HUES48 (cell line): Measurements from ENCODE around the gene BTBD7.
"Not testable (repeated sequence)": the region's sequence is repeated elsewhere in the genome, so short reads cannot be mapped to it uniquely, and the experiment has no call there.

Experiments
- H3K27ac ChIP-seq: one replicate; pipeline ENCODE4 v1.7.0; 2013; ENCODE audit warnings: low read depth, low read length, inconsistent platforms
- H3K27me3 ChIP-seq: 2 replicates; pipeline ENCODE4 v1.6.1; 2013; ENCODE audit warnings: mild to moderate bottlenecking, low read length; ENCODE audit not compliant: control insufficient read depth, insufficient read depth
- H3K36me3 ChIP-seq: 2 replicates; pipeline ENCODE4 v1.6.1; 2013; ENCODE audit warnings: low read length; ENCODE audit not compliant: control insufficient read depth, insufficient read depth
- H3K4me1 ChIP-seq: 2 replicates; pipeline ENCODE4 v1.6.1; 2013; ENCODE audit warnings: mild to moderate bottlenecking, low read length; ENCODE audit not compliant: control insufficient read depth, insufficient read depth
- H3K4me3 ChIP-seq: 2 replicates; pipeline ENCODE4 v1.5.1; 2013; ENCODE audit warnings: mild to moderate bottlenecking, low read depth, low read length
- H3K9ac ChIP-seq: 2 replicates; pipeline ENCODE4 v1.6.1; 2013; ENCODE audit warnings: mild to moderate bottlenecking, low read depth, low read length, moderate library complexity
- H3K9me3 ChIP-seq: 2 replicates; pipeline ENCODE4 v1.6.1; 2013; ENCODE audit warnings: low read length; ENCODE audit not compliant: control insufficient read depth, insufficient read depth

Gene BTBD7, protein sequence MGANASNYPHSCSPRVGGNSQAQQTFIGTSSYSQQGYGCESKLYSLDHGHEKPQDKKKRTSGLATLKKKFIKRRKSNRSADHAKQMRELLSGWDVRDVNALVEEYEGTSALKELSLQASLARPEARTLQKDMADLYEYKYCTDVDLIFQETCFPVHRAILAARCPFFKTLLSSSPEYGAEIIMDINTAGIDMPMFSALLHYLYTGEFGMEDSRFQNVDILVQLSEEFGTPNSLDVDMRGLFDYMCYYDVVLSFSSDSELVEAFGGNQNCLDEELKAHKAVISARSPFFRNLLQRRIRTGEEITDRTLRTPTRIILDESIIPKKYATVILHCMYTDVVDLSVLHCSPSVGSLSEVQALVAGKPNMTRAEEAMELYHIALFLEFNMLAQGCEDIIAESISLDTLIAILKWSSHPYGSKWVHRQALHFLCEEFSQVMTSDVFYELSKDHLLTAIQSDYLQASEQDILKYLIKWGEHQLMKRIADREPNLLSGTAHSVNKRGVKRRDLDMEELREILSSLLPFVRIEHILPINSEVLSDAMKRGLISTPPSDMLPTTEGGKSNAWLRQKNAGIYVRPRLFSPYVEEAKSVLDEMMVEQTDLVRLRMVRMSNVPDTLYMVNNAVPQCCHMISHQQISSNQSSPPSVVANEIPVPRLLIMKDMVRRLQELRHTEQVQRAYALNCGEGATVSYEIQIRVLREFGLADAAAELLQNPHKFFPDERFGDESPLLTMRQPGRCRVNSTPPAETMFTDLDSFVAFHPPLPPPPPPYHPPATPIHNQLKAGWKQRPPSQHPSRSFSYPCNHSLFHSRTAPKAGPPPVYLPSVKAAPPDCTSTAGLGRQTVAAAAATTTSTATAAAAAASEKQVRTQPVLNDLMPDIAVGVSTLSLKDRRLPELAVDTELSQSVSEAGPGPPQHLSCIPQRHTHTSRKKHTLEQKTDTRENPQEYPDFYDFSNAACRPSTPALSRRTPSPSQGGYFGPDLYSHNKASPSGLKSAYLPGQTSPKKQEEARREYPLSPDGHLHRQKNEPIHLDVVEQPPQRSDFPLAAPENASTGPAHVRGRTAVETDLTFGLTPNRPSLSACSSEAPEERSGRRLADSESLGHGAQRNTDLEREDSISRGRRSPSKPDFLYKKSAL

DNA sequence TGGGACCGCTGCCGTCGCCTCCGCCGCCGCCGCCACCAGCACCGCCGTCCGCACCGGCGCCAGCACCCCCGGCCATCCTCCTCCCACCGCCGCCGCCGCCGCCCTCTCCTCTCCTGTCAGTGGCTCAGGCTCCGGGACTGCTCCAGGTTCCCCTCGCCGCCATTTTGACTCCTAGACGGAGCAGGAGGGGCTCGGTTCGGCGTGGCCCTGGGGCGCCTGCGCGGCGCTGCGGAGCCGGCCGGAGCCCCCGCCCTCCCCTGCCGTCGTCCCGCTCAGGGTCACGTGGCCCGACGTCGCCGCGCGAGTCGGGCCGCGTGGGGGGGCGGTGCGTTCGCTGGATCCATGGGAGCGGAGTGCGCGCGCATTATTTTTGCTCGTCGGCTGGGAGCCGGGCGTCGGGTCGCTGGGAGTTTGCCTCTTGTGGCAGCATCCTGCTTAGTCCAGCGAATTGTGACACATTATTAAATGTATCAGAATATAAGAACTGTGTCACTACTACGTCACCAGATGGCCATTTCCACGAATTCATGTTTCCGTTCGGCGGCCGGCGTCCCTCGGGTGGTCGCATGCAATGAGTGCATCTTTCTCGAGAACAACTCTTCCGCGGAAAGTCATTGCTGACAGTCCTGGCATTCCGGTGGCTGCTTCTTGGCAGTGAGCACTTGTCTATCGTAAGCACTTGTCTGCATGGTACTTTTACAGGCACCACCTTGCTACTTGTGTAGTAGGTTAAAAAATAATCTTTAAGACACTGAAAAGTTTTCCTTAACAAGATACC is at the start of gene BTBD7:
Gene BTBD7, minus strand, starts transcription at position 184 of the 778 bp plus-strand sequence. CDS start 36,985 bp downstream, outside the sequence.
- H3K9me3 ChIP-seq: peaks cover 13% of the 10 kb centered on the region
- peak within 1 kb of the TSS; percentile 93 for H3K27ac ChIP-seq
- peak within 1 kb of the TSS; percentile 92 for H3K4me3 ChIP-seq
- peaks cover 37% of the 10 kb centered on the region for H3K4me1 ChIP-seq
- peak within 1 kb of the TSS; percentile 68 for H3K9ac ChIP-seq
- no peaks in the 10 kb centered on the region for H3K36me3 ChIP-seq
- H3K27me3 ChIP-seq: no peaks in the 10 kb centered on the region

DNA sequence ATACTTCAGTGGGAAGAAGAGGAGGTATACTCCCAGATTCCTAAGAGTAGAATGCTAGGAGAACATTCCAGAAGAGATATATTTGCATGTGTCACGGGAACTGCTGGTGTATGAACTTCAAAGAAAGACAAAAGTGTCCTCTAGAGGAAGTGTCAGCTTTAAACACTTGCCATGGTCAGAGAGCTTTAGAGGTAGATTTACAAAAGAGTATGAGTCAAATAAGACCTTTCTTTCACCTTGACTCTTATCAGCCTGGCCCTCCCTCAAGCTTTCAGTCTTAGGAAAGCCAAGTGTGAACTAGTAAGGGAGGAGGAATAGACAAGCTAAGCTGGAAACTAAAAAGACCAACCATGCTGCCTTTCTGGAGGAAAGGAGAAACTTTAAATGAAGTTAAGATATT is 48.8 kb upstream of the BTBD7 start:
- Histone ChIP-seq H3K27me3 (no peaks in the 10 kb centered on the region), H3K36me3 (no peaks in the 10 kb centered on the region), H3K4me3 (no peak overlapping the region), H3K27ac (no peak overlapping the region), H3K4me1 (no peaks in the 10 kb centered on the region), H3K9me3 (no peaks in the 10 kb centered on the region), H3K9ac (no peak overlapping the region)

DNA sequence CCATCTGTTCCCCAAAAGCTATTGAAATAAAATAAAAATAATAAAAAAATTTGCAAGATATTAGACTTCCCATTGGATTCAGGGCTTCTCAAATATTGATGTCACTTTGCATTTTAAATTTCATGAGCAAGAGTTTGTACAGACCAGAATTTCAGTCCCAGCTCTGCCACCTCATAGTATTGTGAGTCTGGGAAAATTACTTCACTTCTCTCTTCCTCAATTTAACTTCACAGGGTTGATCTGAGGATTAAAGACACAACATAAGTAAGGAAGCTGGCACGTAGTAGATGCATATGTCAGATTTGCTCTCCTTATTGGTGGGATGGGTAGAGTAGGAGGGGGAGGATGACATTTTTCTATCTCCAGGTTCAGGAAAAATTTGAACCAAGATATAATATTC is 47.0 kb upstream of the BTBD7 start:
- Histone ChIP-seq H3K9ac (no peak overlapping the region), H3K36me3 (no peaks in the 10 kb centered on the region), H3K27me3 (no peaks in the 10 kb centered on the region), H3K4me1 (no peaks in the 10 kb centered on the region), H3K9me3 (no peaks in the 10 kb centered on the region), H3K4me3 (no peak overlapping the region), H3K27ac (no peak overlapping the region)

DNA sequence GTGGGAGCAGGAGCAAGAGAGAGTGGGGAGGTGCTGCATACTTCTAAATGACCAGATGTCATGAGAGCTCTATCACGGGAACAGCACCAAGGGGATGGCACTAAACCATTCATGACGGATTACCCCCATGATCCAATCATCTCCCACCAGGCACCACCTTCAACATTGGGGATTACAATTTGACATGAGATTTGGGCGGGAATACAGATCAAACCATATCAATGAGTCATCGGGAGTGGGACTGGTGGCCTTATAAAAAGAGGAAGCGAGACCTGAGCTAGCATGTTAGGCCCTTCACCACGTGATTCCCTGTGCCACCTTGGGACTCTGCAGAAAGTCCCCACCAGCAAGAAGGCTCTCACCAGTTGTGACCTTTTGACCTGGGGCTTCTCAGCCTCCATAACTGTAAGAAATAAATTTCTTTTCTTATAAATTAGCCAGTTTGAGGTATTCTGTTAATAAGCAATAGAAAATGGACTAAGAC is 42.9 kb upstream of the BTBD7 start:
- H3K4me1 ChIP-seq: no peaks in the 10 kb centered on the region
- H3K9ac ChIP-seq: no peak overlapping the region
- H3K4me3 ChIP-seq: no peak overlapping the region
- H3K27ac ChIP-seq: no peak overlapping the region
- H3K9me3 ChIP-seq: no peaks in the 10 kb centered on the region
- no peaks in the 10 kb centered on the region for H3K36me3 ChIP-seq
- H3K27me3 ChIP-seq: no peaks in the 10 kb centered on the region

DNA sequence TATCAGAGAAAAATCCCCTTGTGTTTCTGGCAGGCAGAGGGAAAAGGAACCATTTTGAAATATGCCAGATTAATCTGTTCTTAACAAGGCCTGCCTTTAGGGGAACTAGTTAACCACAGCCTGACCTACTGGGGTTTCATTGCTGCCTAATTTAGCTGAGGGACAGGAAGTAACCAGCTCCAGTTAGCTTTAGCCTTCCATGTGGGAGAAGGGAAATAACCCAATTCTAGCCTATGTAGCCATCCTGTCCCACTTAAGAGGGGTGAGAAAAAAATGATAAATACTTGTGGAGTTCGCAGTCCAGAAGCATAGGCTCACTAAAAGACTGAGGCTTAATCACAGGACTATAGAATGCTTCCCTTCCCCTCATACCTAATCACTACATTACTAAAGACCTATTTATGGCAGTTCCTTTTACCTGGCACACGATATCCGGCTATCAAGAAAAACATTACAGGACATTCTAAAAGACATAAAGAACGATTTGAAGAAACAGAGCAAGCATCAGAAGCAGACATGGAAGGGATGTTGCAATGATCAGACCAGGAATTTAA is 37.0 kb upstream of the BTBD7 start:
- H3K4me3 ChIP-seq: no peak overlapping the region
- no peak overlapping the region for H3K9ac ChIP-seq
- H3K4me1 ChIP-seq: no peaks in the 10 kb centered on the region
- H3K27me3 ChIP-seq: no peaks in the 10 kb centered on the region
- no peaks in the 10 kb centered on the region for H3K36me3 ChIP-seq
- H3K9me3 ChIP-seq: no peaks in the 10 kb centered on the region
- no peak overlapping the region for H3K27ac ChIP-seq

DNA sequence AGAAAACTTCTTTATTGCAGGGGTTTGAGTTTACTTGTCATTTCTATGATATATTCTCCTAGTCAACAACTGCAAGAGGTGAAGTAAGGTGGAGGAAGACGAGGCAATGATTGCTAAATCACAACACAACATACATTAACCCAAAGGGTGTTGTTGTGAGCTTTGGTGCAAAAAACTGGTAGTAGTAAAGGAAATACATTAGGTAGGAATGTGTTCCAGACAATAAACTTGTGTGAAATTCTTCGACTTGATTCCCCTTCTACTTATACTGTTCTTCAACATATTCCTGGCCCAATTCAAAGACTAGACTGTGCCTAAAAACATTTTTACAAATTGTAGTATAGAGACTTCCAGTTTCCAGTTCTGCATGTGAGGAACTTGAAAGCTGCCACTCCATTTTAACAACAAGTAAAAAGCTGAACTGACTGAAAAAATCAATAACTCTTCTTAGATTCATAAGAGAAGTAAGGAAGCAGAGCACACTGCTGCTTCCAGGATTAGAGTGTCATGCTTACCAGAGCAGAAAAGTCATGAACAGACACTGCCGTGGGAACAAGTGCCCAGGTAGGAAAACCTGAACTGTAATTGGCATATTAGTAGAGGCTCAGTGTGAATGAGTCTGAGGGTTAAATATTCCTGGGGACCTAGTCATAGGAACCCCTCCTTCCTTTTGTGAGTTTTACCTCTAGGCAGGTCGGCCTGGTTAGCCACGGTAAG is 36.3 kb upstream of the BTBD7 start:
- H3K9ac ChIP-seq: no peak overlapping the region
- H3K27me3 ChIP-seq: no peaks in the 10 kb centered on the region
- no peak overlapping the region for H3K4me3 ChIP-seq
- H3K9me3 ChIP-seq: no peaks in the 10 kb centered on the region
- H3K4me1 ChIP-seq: no peaks in the 10 kb centered on the region
- H3K36me3 ChIP-seq: no peaks in the 10 kb centered on the region
- H3K27ac ChIP-seq: no peak overlapping the region

DNA sequence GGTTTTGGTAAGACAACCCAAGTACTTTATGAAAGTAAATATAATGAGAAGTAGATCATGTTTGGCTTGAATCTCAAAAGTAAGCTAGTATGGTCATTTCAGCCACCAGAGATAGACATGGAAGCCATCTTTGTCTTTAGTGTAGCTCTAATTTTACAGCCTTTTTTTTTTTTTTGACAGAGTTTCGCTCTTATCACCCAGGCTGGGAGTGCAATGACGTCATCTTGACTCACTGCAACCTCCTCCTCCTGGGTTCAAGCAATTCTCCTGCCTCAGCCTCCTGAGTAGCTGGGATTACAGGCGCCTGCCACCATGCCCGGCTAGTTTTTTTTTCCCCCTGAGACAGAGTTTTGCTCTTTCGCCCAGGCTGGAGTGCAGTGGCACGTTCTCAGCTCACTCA is 22.0 kb upstream of the BTBD7 start:
- H3K9me3 ChIP-seq, H3K27ac ChIP-seq, H3K4me3 ChIP-seq, H3K9ac ChIP-seq, H3K36me3 ChIP-seq, H3K27me3 ChIP-seq, H3K4me1 ChIP-seq: not testable (repeated sequence)

DNA sequence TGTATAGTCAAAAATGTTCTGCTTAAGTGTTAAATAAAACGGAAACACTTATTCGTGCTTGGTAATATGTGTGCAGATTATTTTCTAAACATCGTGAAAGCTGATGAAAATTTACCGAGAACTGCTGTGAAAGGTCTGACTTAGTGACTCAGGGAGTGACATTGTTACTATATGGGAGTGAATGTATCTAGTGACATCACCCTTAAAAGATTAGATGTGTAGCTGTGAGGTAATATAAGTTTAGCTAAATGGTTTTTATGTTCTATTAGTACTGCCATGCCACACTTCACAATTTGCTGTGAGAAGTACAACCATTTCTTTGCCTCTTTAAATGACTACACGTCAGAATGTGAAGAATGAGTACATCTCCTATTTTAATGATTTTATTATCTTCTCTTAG is 15.5 kb upstream of the BTBD7 start:
- Histone ChIP-seq H3K4me3 (no peak overlapping the region), H3K36me3 (no peaks in the 10 kb centered on the region), H3K9ac (no peak overlapping the region), H3K27me3 (no peaks in the 10 kb centered on the region), H3K4me1 (peaks cover 18% of the 10 kb centered on the region), H3K9me3 (peaks cover 3% of the 10 kb centered on the region; the same call in 1 of the 2 replicates), H3K27ac (no peak overlapping the region)

DNA sequence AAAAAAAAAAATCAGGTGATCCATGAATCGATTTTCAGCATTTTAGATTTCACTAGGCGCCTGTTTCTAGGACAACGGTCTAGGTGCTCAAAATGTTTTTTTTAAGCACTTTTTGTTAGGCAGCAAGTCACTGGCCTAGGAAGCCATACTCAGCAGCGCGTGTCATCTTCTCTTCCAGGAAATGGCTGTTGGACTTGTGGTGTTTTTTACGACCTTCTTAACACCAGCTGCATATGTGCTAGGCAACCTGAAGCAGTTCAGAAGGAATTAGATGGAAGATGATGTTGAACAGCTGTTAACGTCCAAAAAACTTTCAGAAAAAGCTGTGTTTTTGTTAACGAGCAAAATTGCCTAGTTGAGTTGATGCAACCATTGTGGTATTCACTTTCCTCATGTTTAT is 15.0 kb upstream of the BTBD7 start:
- H3K9me3 ChIP-seq: peaks cover 3% of the 10 kb centered on the region; the same call in 1 of the 2 replicates
- H3K27ac ChIP-seq: no peak overlapping the region
- H3K4me1 ChIP-seq: peaks cover 21% of the 10 kb centered on the region
- no peak overlapping the region for H3K9ac ChIP-seq
- H3K36me3 ChIP-seq: no peaks in the 10 kb centered on the region
- H3K4me3 ChIP-seq: no peak overlapping the region
- no peaks in the 10 kb centered on the region for H3K27me3 ChIP-seq
